HEK293 (cell line): ENCODE data around the gene TMEM47.

Experiments
- CTCF ChIA-PET: fragments of 350-600 bp; formaldehyde crosslinking; extraction: SDS; loops from one replicate; lab custom pipeline; 2021; ENCODE audit warnings: antibody characterized with exemption; lab: Yijun Ruan, JAX
- POLR2A ChIA-PET: fragments of 300-600 bp; formaldehyde crosslinking; extraction: SDS; loops from one replicate; lab custom pipeline; 2020; ENCODE audit warnings: antibody characterized with exemption, inconsistent platforms; lab: Yijun Ruan, JAX
- H3K27ac ChIP-seq: fragments of 200-500 bp; sonication (Bioruptor generic); 2 replicates; pipeline ENCODE4 v1.5.1; 2014; ENCODE audit warnings: low read depth, low read length, control low read depth, inconsistent platforms; ENCODE audit errors: extremely low read depth
- H3K36me3 ChIP-seq, 2 experiments: fragments of 200-500 bp in 1 of 2; sonication (Bioruptor generic) in 1 of 2; 1 replicate in 1 of 2; 2 replicates in 1 of 2; pipeline ENCODE4 v1.5.1; 2014 to 2017; ENCODE audit warnings: inconsistent platforms in 2 of 2, low read length in 2 of 2; ENCODE audit not compliant: control insufficient read depth in 2 of 2, insufficient read depth in 1 of 2
- H3K4me1 ChIP-seq: fragments of 200-500 bp; sonication (Bioruptor generic); 2 replicates; pipeline ENCODE4 v1.5.1; 2014; ENCODE audit warnings: mild to moderate bottlenecking, low read length, inconsistent platforms; ENCODE audit not compliant: control insufficient read depth, insufficient read depth
- H3K4me3 ChIP-seq: 2 replicates; pipeline ENCODE4 v1.5.1; 2011; ENCODE audit warnings: low read depth, mild to moderate bottlenecking, control low read depth, low read length, moderate library complexity
- H3K9me3 ChIP-seq: fragments of 200-500 bp; sonication (Bioruptor generic); 2 replicates; pipeline ENCODE4 v1.5.1; 2014; ENCODE audit warnings: low read depth, low read length, inconsistent platforms; ENCODE audit not compliant: control insufficient read depth, insufficient read depth
- EGR2 ChIP-seq: fragments of 450-650 bp; formaldehyde crosslinking; IDR thresholded peaks from 2 replicates; pipeline ENCODE4 v1.5.1; 2016; ENCODE audit warnings: low read depth, missing biosample characterization, missing genetic modification characterization
- GLI2 ChIP-seq: fragments of 450-650 bp; formaldehyde crosslinking; IDR thresholded peaks from 2 replicates; pipeline ENCODE4; 2017; ENCODE audit warnings: missing biosample characterization, missing genetic modification characterization, low read depth, borderline replicate concordance
- RBAK ChIP-seq: fragments of 450-650 bp; formaldehyde crosslinking; IDR thresholded peaks from 2 replicates; pipeline ENCODE4 v1.5.1; 2016; ENCODE audit warnings: missing biosample characterization, missing genetic modification characterization
- WT1 ChIP-seq: fragments of 450-650 bp; formaldehyde crosslinking; IDR thresholded peaks from 2 replicates; pipeline ENCODE4 v1.5.1; 2016; ENCODE audit warnings: missing biosample characterization, missing genetic modification characterization
- ZFHX2 ChIP-seq: fragments of 450-650 bp; formaldehyde crosslinking; conservative IDR thresholded peaks from 2 replicates; pipeline ENCODE4 v1.5.1; 2016; ENCODE audit warnings: missing biosample characterization, missing genetic modification characterization
- ZNF155 ChIP-seq: fragments of 450-650 bp; formaldehyde crosslinking; IDR thresholded peaks from 2 replicates; pipeline ENCODE4 v1.5.1; 2016; ENCODE audit warnings: missing biosample characterization, missing genetic modification characterization
- ZNF16 ChIP-seq: fragments of 450-650 bp; formaldehyde crosslinking; IDR thresholded peaks from 2 replicates; pipeline ENCODE4 v1.5.1; 2016; ENCODE audit warnings: low read depth, missing biosample characterization, missing genetic modification characterization
- ZNF239 ChIP-seq: fragments of 450-650 bp; formaldehyde crosslinking; IDR thresholded peaks from 2 replicates; pipeline ENCODE4 v1.5.1; 2016; ENCODE audit warnings: missing biosample characterization, missing genetic modification characterization
- ZNF266 ChIP-seq: fragments of 450-650 bp; formaldehyde crosslinking; IDR thresholded peaks from 2 replicates; pipeline ENCODE4 v1.5.1; 2016; ENCODE audit warnings: missing biosample characterization, missing genetic modification characterization, low read depth
- ZNF37A ChIP-seq: fragments of 450-650 bp; IDR thresholded peaks from 2 replicates; pipeline ENCODE4 v1.5.1; 2018; ENCODE audit warnings: missing biosample characterization, missing genetic modification characterization
- ZNF416 ChIP-seq: fragments of 450-650 bp; formaldehyde crosslinking; IDR thresholded peaks from 2 replicates; pipeline ENCODE4 v1.5.1; 2016; ENCODE audit warnings: missing biosample characterization, missing genetic modification characterization
- ZNF510 ChIP-seq: fragments of 450-650 bp; formaldehyde crosslinking; IDR thresholded peaks from 2 replicates; pipeline ENCODE4 v1.5.1; 2018; ENCODE audit warnings: mild to moderate bottlenecking, missing genetic modification characterization, missing biosample characterization; ENCODE audit not compliant: insufficient replicate concordance
- ZNF530 ChIP-seq: fragments of 450-650 bp; formaldehyde crosslinking; IDR thresholded peaks from 2 replicates; pipeline ENCODE4 v1.5.1; 2016; ENCODE audit warnings: low read depth, missing biosample characterization, missing genetic modification characterization
- ZNF629 ChIP-seq: fragments of 450-650 bp; formaldehyde crosslinking; IDR thresholded peaks from 2 replicates; pipeline ENCODE4 v1.5.1; 2017; ENCODE audit warnings: missing biosample characterization, missing genetic modification characterization
- ZNF654 ChIP-seq: fragments of 450-650 bp; formaldehyde crosslinking; IDR thresholded peaks from 2 replicates; pipeline ENCODE4 v1.5.1; 2016; ENCODE audit warnings: low read depth, missing biosample characterization, missing genetic modification characterization
- ZNF677 ChIP-seq: fragments of 450-650 bp; IDR thresholded peaks from 2 replicates; pipeline ENCODE4 v1.5.0; 2018; ENCODE audit warnings: missing biosample characterization, mild to moderate bottlenecking, missing genetic modification characterization, moderate library complexity
- ZNF701 ChIP-seq: fragments of 450-650 bp; formaldehyde crosslinking; IDR thresholded peaks from 2 replicates; pipeline ENCODE4 v1.5.1; 2016; ENCODE audit warnings: missing biosample characterization, missing genetic modification characterization
- ZNF843 ChIP-seq: fragments of 450-650 bp; formaldehyde crosslinking; IDR thresholded peaks from 2 replicates; pipeline ENCODE4 v1.5.1; 2016; ENCODE audit warnings: missing biosample characterization, missing genetic modification characterization
- TF ChIP-seq, protein P1 (sequence below): fragments of 450-650 bp; formaldehyde crosslinking; IDR thresholded peaks from 2 replicates; pipeline ENCODE4 v1.5.1; 2016; ENCODE audit warnings: missing biosample characterization, missing genetic modification characterization
- TF ChIP-seq, protein P2 (sequence below): fragments of 450-650 bp; formaldehyde crosslinking; IDR thresholded peaks from 2 replicates; pipeline ENCODE4 v1.5.1; 2016; ENCODE audit warnings: missing biosample characterization, missing genetic modification characterization
- TF ChIP-seq, protein P3 (sequence below): fragments of 450-650 bp; formaldehyde crosslinking; IDR thresholded peaks from 2 replicates; pipeline ENCODE4 v1.5.1; 2016; ENCODE audit warnings: missing biosample characterization, missing genetic modification characterization
- TF ChIP-seq, protein P4 (sequence below): fragments of 450-650 bp; formaldehyde crosslinking; IDR thresholded peaks from 2 replicates; pipeline ENCODE4 v1.5.1; 2017; ENCODE audit warnings: missing biosample characterization, mild to moderate bottlenecking, missing genetic modification characterization, moderate library complexity

TMEM47 gene

DNA sequence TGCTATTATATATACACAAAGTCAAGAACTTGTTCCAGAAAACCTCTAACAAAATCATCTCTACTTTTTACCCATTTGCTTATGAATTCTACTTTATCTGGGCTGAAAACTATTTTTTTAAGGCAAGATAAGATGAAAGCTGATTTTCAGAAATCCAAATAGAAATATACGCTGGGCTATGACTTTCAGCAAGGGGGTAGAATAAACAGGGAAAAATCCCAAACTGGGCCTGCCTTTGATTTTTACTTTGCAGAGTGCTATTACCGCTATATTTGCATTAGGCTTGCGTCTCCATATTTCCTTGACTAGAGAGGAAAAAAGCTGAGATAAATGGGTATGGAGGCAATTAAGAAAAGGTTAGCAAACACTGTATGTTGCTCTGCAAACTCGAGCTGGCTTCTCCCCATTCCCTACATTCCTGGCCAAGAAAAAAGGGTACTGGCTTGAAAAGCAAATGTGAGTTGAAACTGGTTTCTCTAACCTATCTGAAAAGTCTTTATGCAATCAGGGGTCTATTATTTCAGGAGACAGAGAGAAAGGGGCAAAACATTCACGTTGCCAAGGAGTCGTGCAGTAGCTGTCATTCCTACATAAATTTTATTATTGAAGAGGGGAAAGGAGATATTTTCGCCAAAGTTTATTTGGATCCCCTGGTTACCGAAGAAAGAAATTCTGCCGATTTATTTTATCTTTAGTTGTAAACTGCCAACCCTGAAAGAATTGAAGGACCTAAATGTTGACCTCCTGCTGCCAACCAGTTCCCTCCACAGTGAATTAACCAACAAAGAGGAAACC is 2.2 kb downstream of the TMEM47 start:
- TF ChIP-seq ZNF654 (tag by site-specific recombination) (no peak), ZNF16 (tag by site-specific recombination) (no peak), ZNF239 (no peak), ZNF843 (tag by site-specific recombination) (no peak)
- no peak overlapping the region for H3K27ac ChIP-seq
- no peaks in the 10 kb centered on the region for H3K4me1 ChIP-seq
- CTCF ChIA-PET: interaction anchor here (1.3 kb wide), 1 partner anchor 16 kb away, joined by 3 read pairs; no protein-coding TSS in a partner anchor
- H3K36me3 ChIP-seq: no peaks in the 10 kb centered on the region
- POLR2A ChIA-PET: no interaction called here
- H3K4me3 ChIP-seq: peak overlapping the region; percentile 64
- no peaks in the 10 kb centered on the region for H3K9me3 ChIP-seq

DNA sequence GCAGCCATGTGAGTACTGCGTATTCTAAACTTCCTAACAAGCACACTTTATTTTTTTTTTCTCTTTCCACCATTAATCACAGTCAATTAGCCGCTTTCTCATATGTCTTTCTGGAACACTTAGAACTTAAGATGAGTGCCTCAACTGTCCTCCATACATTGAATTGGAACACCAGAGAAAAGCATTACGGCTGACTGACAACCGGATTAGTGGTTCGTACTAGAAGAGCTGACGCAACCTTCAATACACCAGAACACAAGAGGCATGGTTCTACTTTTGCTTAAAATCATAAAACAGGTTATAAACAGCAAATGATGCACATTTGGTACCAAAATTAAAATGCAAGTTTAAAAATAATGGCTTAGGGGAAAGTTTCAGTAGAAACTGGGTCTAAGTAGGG is 3.3 kb downstream of the TMEM47 start:
- CTCF ChIA-PET: no interaction called here

More for the DNA sequence above, 3.3 kb downstream of the TMEM47 start:
- POLR2A ChIA-PET: no interaction called here
- Histone ChIP-seq H3K27ac (no peak overlapping the region), H3K4me1 (no peaks in the 10 kb centered on the region), H3K36me3 (peaks cover 0 to 4% of the 10 kb centered on the region in 2 experiments; a peak in 1 of 3 replicates), H3K4me3 (no peak overlapping the region; the same call in 1 of the 2 replicates), H3K9me3 (no peaks in the 10 kb centered on the region)
- no peak for TF ChIP-seq ZNF629 (tag by site-specific recombination)
- no peak for TF ChIP-seq ZNF266 (tag by site-specific recombination)
- TF ChIP-seq, protein P1, sequence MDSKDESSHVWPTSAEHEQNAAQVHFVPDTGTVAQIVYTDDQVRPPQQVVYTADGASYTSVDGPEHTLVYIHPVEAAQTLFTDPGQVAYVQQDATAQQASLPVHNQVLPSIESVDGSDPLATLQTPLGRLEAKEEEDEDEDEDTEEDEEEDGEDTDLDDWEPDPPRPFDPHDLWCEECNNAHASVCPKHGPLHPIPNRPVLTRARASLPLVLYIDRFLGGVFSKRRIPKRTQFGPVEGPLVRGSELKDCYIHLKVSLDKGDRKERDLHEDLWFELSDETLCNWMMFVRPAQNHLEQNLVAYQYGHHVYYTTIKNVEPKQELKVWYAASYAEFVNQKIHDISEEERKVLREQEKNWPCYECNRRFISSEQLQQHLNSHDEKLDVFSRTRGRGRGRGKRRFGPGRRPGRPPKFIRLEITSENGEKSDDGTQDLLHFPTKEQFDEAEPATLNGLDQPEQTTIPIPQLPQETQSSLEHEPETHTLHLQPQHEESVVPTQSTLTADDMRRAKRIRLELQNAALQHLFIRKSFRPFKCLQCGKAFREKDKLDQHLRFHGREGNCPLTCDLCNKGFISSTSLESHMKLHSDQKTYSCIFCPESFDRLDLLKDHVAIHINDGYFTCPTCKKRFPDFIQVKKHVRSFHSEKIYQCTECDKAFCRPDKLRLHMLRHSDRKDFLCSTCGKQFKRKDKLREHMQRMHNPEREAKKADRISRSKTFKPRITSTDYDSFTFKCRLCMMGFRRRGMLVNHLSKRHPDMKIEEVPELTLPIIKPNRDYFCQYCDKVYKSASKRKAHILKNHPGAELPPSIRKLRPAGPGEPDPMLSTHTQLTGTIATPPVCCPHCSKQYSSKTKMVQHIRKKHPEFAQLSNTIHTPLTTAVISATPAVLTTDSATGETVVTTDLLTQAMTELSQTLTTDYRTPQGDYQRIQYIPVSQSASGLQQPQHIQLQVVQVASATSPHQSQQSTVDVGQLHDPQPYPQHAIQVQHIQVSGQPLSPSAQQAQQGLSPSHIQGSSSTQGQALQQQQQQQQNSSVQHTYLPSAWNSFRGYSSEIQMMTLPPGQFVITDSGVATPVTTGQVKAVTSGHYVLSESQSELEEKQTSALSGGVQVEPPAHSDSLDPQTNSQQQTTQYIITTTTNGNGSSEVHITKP (tag by site-specific recombination): no peak
- no peak for TF ChIP-seq ZNF155 (tag by site-specific recombination)
- TF ChIP-seq ZNF701 (tag by site-specific recombination): no peak
- TF ChIP-seq, protein P2, sequence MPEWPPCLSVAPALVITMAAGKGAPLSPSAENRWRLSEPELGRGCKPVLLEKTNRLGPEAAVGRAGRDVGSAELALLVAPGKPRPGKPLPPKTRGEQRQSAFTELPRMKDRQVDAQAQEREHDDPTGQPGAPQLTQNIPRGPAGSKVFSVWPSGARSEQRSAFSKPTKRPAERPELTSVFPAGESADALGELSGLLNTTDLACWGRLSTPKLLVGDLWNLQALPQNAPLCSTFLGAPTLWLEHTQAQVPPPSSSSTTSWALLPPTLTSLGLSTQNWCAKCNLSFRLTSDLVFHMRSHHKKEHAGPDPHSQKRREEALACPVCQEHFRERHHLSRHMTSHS (tag by site-specific recombination): no peak
- TF ChIP-seq, protein P3, sequence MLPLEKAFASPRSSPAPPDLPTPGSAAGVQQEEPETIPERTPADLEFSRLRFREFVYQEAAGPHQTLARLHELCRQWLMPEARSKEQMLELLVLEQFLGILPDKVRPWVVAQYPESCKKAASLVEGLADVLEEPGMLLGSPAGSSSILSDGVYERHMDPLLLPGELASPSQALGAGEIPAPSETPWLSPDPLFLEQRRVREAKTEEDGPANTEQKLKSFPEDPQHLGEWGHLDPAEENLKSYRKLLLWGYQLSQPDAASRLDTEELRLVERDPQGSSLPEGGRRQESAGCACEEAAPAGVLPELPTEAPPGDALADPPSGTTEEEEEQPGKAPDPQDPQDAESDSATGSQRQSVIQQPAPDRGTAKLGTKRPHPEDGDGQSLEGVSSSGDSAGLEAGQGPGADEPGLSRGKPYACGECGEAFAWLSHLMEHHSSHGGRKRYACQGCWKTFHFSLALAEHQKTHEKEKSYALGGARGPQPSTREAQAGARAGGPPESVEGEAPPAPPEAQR (tag by site-specific recombination): no peak
- TF ChIP-seq ZNF677 (tag by site-specific recombination): no peak
- no peak for TF ChIP-seq GLI2 (tag by site-specific recombination)
- no peak for TF ChIP-seq ZFHX2
- TF ChIP-seq EGR2 (tag by site-specific recombination): no peak
- no peak for TF ChIP-seq WT1 (tag by site-specific recombination)
- TF ChIP-seq, protein P4, sequence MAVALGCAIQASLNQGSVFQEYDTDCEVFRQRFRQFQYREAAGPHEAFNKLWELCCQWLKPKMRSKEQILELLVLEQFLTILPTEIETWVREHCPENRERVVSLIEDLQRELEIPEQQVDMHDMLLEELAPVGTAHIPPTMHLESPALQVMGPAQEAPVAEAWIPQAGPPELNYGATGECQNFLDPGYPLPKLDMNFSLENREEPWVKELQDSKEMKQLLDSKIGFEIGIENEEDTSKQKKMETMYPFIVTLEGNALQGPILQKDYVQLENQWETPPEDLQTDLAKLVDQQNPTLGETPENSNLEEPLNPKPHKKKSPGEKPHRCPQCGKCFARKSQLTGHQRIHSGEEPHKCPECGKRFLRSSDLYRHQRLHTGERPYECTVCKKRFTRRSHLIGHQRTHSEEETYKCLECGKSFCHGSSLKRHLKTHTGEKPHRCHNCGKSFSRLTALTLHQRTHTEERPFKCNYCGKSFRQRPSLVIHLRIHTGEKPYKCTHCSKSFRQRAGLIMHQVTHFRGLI (tag by site-specific recombination): no peak
- TF ChIP-seq ZNF510 (tag by site-specific recombination): no peak
- TF ChIP-seq ZNF416 (tag by site-specific recombination): no peak
- no peak for TF ChIP-seq RBAK
- TF ChIP-seq ZNF37A: no peak
- no peak for TF ChIP-seq ZNF530
